ENCODE data around the gene STAC3.
A peak's percentile ranks its signal among the peaks of the same experiment; 100 is the strongest.
"Not testable (repeated sequence)": the region's sequence is repeated elsewhere in the genome, so short reads cannot be mapped to it uniquely, and the experiment has no call there.

The STAC3 gene

GRCh38 chr12:57250956-57251355 lies at the start of gene STAC3:
Gene STAC3, minus strand, starts transcription at chr12:57251187. Its CDS starts 1,551 bp downstream, at chr12:57249636.
- no peak for DNase-seq (ENCODE audit: low read depth)

- DNase-seq (ENCODE audit: low read depth) = peak; percentile 54
Observed at GRCh38 chr12:57299514-57300016, 48.6 kb upstream of the STAC3 start.

- no peak for DNase-seq (ENCODE audit: low read depth)
Observed at GRCh38 chr12:57296291-57296690, 45.3 kb upstream of the STAC3 start.

- DNase-seq (ENCODE audit: low read depth) = not testable (repeated sequence)
Observed at GRCh38 chr12:57282073-57282472, 31.1 kb upstream of the STAC3 start.

- peak; percentile 98 for DNase-seq (ENCODE audit: low read depth)
Observed at GRCh38 chr12:57280211-57281062, 29.4 kb upstream of the STAC3 start.

- DNase-seq (ENCODE audit: low read depth) = peak; percentile 15
Observed at GRCh38 chr12:57278465-57279381, 27.7 kb upstream of the STAC3 start.

- peak; percentile 39 for DNase-seq (ENCODE audit: low read depth)
Observed at GRCh38 chr12:57276935-57277563, 26.1 kb upstream of the STAC3 start.

GRCh38 chr12:57276233-57276632 lies 25.2 kb upstream of the STAC3 start:
- DNase-seq (ENCODE audit: low read depth) = not testable (repeated sequence)

- no peak for DNase-seq (ENCODE audit: low read depth)
Observed at GRCh38 chr12:57273516-57273915, 22.5 kb upstream of the STAC3 start.

GRCh38 chr12:57272337-57273151 lies 21.6 kb upstream of the STAC3 start:
- DNase-seq (ENCODE audit: low read depth) = peak; percentile 39

- no peak for DNase-seq (ENCODE audit: low read depth)
Observed at GRCh38 chr12:57270966-57271470, 20.0 kb upstream of the STAC3 start.

GRCh38 chr12:57268264-57268663 lies 17.3 kb upstream of the STAC3 start:
- DNase-seq (ENCODE audit: low read depth) = peak; percentile 16

- no peak for DNase-seq (ENCODE audit: low read depth)
Observed at GRCh38 chr12:57266681-57267080, 15.7 kb upstream of the STAC3 start.

GRCh38 chr12:57263096-57263495 lies 12.1 kb upstream of the STAC3 start:
- no peak for DNase-seq (ENCODE audit: low read depth)

- no peak for DNase-seq (ENCODE audit: low read depth)
Observed at GRCh38 chr12:57262126-57262822, 11.3 kb upstream of the STAC3 start.

GRCh38 chr12:57261428-57261865 lies 10.5 kb upstream of the STAC3 start:
- no peak for DNase-seq (ENCODE audit: low read depth)

GRCh38 chr12:57260366-57260765 lies 9.4 kb upstream of the STAC3 start:
- DNase-seq (ENCODE audit: low read depth) = no peak

- peak; percentile 66 for DNase-seq (ENCODE audit: low read depth)
Observed at GRCh38 chr12:57258977-57259970, 8.3 kb upstream of the STAC3 start.

GRCh38 chr12:57255916-57256315 lies 4.9 kb upstream of the STAC3 start:
- no peak for DNase-seq (ENCODE audit: low read depth)

Data from iris pigment epithelial cell (primary cell).